GM19438 (cell line): ENCODE data around the gene SLC24A4.

Experiments
- ATAC-seq: cut with Tn5 transposase; IDR thresholded peaks from one replicate; pipeline ENCODE4 v1.9.1; 2021; ENCODE audit warnings: low read depth; ENCODE audit not compliant: unreplicated experiment

SLC24A4 gene

GRCh38 chr14:92452471-92452870, 129.5 kb downstream of the SLC24A4 start:
- no peak for ATAC-seq

- ATAC-seq, result no peak
Observed at GRCh38 chr14:92453691-92454090, 130.7 kb downstream of the SLC24A4 start.

- ATAC-seq, result no peak
Observed at GRCh38 chr14:92455231-92455630, 132.3 kb downstream of the SLC24A4 start.

DNA sequence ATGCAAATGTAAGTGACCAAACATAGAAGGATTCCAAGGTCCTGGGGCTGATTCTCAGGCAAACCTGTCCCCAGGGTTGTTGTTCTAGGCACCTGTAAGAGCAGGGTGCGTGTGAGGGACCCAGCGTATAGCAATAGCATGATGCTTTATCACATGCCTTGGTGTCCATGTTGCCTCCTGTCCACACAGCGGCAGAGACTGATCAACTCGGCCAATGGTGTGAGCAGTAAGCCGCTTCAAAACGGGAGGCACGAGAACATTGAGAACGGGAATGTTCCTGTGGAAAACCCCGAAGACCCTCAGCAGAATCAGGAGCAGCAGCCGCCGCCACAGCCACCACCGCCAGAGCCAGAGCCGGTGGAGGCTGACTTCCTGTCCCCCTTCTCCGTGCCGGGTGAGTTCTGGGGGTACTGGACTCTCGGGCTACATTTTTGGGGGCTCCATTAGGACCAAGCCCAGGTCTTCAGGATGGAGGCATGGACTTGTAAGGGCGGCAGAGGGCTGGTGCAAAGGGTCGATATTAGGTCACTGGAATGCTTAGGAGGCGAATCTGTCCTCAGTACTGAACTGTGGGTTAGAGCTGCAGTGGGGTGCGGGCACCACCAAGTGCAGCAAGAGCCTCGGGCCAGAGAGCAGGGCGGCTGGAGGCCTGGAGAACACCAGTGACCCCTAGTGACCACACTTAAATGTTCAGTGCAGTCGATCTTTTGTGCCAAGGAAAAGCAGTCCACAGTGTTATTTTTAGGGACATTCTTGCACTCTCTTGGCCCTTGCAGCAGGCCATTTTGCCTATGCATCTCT, 133.4 kb downstream of the SLC24A4 start:
- ATAC-seq, result no peak

DNA sequence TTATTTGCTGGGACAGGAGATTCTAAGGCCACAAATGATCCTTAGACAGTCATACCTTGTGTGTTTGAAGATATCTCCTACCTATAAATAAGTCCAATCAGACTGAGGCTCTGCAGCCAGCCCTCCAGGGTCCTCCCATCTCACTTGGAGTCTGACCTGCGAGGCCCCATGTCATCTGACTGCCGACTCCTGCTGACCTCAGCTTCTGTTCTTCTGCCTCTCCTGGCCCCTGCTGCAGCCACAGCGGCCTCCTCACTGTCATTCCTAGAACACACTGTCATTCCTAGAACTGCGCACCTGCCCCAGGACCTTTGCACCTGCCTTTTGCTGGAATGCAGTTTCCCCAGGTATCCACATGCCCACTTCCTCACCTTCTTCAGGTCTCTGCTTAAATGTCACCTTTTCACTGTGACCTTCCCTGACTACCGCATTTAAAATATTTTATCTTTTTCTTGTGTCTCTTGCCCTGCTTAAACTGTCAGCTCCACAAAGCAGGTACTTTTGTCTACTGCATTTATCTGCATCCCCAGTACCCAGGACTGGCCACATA, 134.1 kb downstream of the SLC24A4 start:
- no peak for ATAC-seq

DNA sequence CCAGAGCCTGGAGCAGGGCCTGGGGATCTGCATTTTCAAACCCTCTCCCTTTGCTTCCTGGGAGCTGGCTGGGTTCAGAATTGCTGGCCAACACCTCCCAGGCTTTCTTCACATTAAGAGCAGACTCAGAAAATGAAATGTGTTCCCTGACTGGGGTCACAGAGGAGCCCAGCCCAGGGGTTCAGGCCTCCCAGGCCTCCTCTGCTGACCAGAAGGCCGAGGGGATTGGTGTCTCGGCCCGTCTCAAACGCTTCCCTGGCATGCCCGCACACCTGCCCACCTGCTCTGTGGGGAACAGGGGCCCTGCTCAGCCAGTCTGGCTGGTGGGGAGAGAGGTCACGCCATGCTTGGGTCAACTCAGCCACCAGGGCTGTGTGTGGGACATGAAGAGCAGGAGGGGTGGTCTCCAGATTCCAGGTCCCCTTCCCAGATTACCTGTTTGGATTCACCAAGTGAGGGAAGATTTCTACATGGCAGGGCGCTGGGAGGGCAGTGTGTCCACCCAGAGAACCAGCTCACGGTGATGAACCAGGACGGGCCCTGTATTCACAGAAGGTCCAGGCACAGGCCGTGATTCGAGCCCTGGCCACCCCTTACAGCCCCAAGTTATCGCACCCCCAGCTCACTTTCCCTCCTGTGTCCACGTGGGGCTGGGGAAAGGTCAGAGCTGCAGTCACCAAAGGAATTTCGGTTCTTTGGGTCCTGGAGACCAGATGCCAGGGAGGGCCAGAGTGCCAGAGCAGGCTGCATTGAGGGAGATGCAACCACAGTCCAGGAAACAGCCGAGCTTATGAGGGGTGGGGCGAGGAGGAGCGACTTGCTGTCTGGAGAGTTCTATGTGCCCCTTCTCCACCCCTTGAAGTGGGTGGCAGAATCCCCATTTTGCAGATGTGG, 135.4 kb downstream of the SLC24A4 start:
- no peak for ATAC-seq

- ATAC-seq, result no peak
Observed at GRCh38 chr14:92459030-92459949, 136.3 kb downstream of the SLC24A4 start.

- no peak for ATAC-seq
Observed at GRCh38 chr14:92459950-92460421, 137.0 kb downstream of the SLC24A4 start.

DNA sequence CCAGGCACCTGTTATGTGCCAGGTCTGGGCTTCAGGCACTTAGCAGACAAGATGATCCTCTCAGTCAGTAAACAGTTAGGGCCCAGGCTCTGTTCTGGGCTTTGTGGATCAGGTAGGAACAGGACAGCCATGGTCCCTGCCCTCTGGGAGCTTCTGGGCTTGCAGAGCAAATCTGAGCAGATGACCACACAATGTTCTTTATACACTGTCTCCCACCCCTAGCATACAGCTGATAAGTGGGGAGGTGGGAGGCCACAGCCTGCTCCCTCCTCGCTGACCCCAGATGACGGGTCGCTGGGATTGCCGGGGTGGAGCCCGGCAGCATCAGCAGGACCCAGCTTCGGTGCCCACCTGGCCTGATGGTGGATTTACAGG, 137.6 kb downstream of the SLC24A4 start:
- ATAC-seq, result no peak

- peak; percentile 58 for ATAC-seq
Observed at GRCh38 chr14:92460916-92461579, 138.1 kb downstream of the SLC24A4 start.

- no peak for ATAC-seq
Observed at GRCh38 chr14:92461891-92462290, 138.9 kb downstream of the SLC24A4 start.

- ATAC-seq, result no peak
Observed at GRCh38 chr14:92462568-92462967, 139.6 kb downstream of the SLC24A4 start.

GRCh38 chr14:92463141-92463540, 140.2 kb downstream of the SLC24A4 start:
- ATAC-seq, result no peak

DNA sequence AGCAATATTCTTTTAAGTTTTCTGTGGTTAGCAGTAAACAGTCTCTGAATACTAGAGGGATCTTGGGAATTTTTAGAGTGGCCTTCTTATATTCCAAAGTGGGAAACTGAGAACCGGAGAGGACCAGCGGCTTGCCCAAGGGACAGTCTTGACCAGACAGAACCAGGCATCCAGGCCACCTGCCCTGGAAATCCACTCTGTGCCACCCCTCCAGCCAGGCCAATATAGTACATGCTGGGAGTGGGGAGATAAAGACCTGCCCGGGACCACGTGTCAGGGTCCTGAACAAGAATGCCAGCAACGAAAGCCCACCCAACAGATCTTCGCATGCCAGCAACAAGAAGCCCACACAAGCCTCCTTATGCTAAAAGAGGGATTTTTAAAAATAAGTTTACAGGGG, 141.2 kb downstream of the SLC24A4 start:
- ATAC-seq, result no peak

GRCh38 chr14:92464716-92465115, 141.8 kb downstream of the SLC24A4 start:
- ATAC-seq, result no peak

DNA sequence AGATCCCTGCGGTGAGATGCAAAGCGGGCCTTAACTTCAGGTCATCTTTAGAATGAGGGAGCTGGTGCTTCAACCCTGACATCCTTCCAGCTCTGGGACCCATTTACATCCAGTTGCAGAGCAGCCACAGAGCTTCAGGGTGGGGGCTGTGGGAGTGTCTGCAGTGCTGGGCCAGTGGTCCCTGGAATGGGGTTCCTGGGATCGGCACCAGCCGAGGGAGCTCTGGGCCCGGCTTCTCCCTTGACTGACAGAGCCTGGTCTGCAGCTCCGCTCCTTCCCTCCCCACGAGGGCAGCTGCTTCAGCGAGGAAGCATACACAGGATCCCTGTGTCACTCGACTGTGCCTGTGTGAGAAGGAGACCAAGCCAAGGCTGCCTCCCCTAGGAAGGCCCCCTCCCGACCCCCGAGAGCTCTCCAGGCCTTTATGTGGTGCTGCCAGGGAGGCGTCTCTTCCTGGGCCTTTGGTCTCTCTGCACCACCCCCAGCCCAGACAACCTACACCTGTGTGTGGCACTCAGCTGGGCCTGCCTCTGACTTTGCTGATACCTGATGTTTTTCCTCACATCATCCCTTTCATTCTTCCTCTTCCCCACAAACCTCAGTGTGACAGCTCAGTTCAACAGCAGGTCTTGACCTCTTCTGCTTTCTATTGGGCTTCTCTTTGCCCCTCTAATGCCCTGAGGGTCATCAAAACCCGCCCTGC, 142.5 kb downstream of the SLC24A4 start:
- ATAC-seq, result no peak

DNA sequence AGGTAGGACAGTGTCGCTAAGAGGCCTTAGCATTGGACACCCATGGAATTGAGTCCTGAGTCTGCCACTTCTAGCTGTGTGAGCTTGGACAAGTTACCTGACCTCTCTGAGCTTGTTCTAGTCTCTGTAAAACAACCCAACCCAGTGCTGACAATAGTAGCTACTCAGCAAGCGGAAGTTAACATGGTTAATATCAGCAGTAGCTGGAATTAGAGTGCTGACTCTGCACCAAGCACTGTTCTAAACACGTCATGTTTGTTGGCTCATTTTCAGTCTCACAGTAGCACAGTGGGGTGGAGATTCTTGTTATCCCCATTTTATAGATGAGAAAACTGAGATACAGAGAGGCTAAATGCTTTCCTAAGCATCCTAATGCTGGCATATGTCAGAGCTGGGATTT, 143.1 kb downstream of the SLC24A4 start:
- ATAC-seq, result no peak

- ATAC-seq, result no peak
Observed at GRCh38 chr14:92469515-92469914, 146.6 kb downstream of the SLC24A4 start.

GRCh38 chr14:92470215-92470614, 147.2 kb downstream of the SLC24A4 start:
- no peak for ATAC-seq
